GM21723 (cell line): Measurements from ENCODE around the gene PTPRN2.
"Not testable (repeated sequence)": the region's sequence is repeated elsewhere in the genome, so short reads cannot be mapped to it uniquely, and the experiment has no call there.

Source experiments
- ATAC-seq: cut with Tn5 transposase; IDR thresholded peaks from one replicate; pipeline ENCODE4 v1.9.1; 2021; ENCODE audit warnings: mild to moderate bottlenecking, moderate library complexity; ENCODE audit not compliant: unreplicated experiment

The PTPRN2 gene

GRCh38 chr7:157604661-157605381, 982.8 kb downstream of the PTPRN2 start:
- no peak for ATAC-seq

- no peak for ATAC-seq
These were observed 983.9 kb downstream of the PTPRN2 start for GRCh38 chr7:157603716-157604115.

GRCh38 chr7:157603005-157603404, 984.6 kb downstream of the PTPRN2 start:
- ATAC-seq: no peak

- ATAC-seq: no peak
These were observed 985.0 kb downstream of the PTPRN2 start for GRCh38 chr7:157602581-157602980.

GRCh38 chr7:157602156-157602555, 985.5 kb downstream of the PTPRN2 start:
- ATAC-seq: no peak

- ATAC-seq: no peak
These were observed 986.1 kb downstream of the PTPRN2 start for GRCh38 chr7:157601530-157601929.

GRCh38 chr7:157599491-157599890, 988.1 kb downstream of the PTPRN2 start:
- ATAC-seq: no peak

GRCh38 chr7:157597562-157597961, 990.1 kb downstream of the PTPRN2 start:
- ATAC-seq: no peak

GRCh38 chr7:157596881-157597280, 990.7 kb downstream of the PTPRN2 start:
- ATAC-seq: no peak

GRCh38 chr7:157596471-157596870, 991.2 kb downstream of the PTPRN2 start:
- ATAC-seq: no peak

- no peak for ATAC-seq
These were observed 991.6 kb downstream of the PTPRN2 start for GRCh38 chr7:157596026-157596425.

GRCh38 chr7:157595086-157595855, 992.4 kb downstream of the PTPRN2 start:
- no peak for ATAC-seq

GRCh38 chr7:157594306-157594705, 993.3 kb downstream of the PTPRN2 start:
- no peak for ATAC-seq

- ATAC-seq: no peak
These were observed 994.1 kb downstream of the PTPRN2 start for GRCh38 chr7:157593541-157593940.

GRCh38 chr7:157592636-157593320, 994.8 kb downstream of the PTPRN2 start:
- not testable (repeated sequence) for ATAC-seq

GRCh38 chr7:157590526-157590925, 997.1 kb downstream of the PTPRN2 start:
- no peak for ATAC-seq

GRCh38 chr7:157589680-157590079, 997.9 kb downstream of the PTPRN2 start:
- no peak for ATAC-seq

GRCh38 chr7:157587805-157588560, 999.6 kb downstream of the PTPRN2 start:
- ATAC-seq: no peak

- no peak for ATAC-seq
These were observed 1000.4 kb downstream of the PTPRN2 start for GRCh38 chr7:157587051-157587804.

- ATAC-seq: no peak
These were observed 1001.1 kb downstream of the PTPRN2 start for GRCh38 chr7:157586426-157586955.
